ENCODE measurements around the gene ERAP2. TPM values are rescaled to one million over a fixed set of nuclear protein-coding genes. Genes with fewer than 3 reads are reported as not detected.

Gene ERAP2
- polyA plus RNA-seq, 1 donor from 2014 or later, result not detected

DNA sequence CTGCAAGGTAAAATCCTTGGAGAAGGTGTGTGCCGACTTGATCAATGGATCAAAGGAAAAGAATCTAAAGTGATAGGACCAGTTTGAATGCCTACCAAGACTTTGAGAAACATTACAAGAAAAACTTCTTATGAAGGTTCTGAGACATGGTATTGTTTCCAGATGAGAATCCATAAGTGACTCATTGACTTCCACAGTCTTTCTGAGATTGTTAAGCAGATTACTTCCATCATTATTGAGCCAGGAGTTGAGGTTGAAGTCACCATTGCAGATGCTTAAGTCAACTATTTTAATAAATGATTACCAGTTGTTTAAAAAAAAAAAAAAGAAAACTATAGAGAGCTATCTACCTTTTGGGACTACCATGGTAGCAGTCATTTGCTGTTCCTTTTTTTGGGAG is 66.6 kb downstream of the ERAP2 start:
- Histone ChIP-seq H3K9me2 (ENCODE audit: insufficient read depth, low read length) (no peaks in the 10 kb centered on the region), H3K27me3 (ENCODE audit: insufficient read depth, low read depth, low read length) (no peaks in the 10 kb centered on the region), H3K36me3 (ENCODE audit: insufficient read depth, low read length) (no peaks in the 10 kb centered on the region), H3K4me3 (ENCODE audit: low read length) (no peak overlapping the region), H2AFZ (ENCODE audit: low read depth, low read length) (no peak overlapping the region), H3K4me2 (ENCODE audit: low read length) (no peak overlapping the region), H3K27ac (ENCODE audit: low read length) (no peak overlapping the region), H4K20me1 (ENCODE audit: insufficient read depth) (no peaks in the 10 kb centered on the region), H3K79me2 (replicated peaks; ENCODE audit: insufficient read depth, low read length) (peaks cover 27% of the 10 kb centered on the region), H3F3A (ENCODE audit: insufficient read depth, low read length, poor library complexity, severe bottlenecking) (no peaks in the 10 kb centered on the region), H3K9me3 (ENCODE audit: low read length) (no peaks in the 10 kb centered on the region), H3K9ac (ENCODE audit: low read length) (no peak overlapping the region)
- TF ChIP-seq MXI1 (conservative IDR thresholded peaks at IDR 0.05; ENCODE audit: poor library complexity, severe bottlenecking) (no peak), EP300 (conservative IDR thresholded peaks at IDR 0.05; ENCODE audit: poor library complexity, severe bottlenecking) (no peak), SMC3 (conservative IDR thresholded peaks at IDR 0.05; ENCODE audit: poor library complexity) (no peak), TAF1 (IDR thresholded peaks at IDR 0.05; ENCODE audit: low read depth) (no peak), POLR2AphosphoS5 (IDR thresholded peaks at IDR 0.05) (no peak), EZH2 (IDR thresholded peaks at IDR 0.05; ENCODE audit: borderline replicate concordance, insufficient read depth, low read length, poor library complexity, severe bottlenecking) (no peak), RAD21 (conservative IDR thresholded peaks at IDR 0.05) (no peak)
- TF ChIP-seq, protein P1, sequence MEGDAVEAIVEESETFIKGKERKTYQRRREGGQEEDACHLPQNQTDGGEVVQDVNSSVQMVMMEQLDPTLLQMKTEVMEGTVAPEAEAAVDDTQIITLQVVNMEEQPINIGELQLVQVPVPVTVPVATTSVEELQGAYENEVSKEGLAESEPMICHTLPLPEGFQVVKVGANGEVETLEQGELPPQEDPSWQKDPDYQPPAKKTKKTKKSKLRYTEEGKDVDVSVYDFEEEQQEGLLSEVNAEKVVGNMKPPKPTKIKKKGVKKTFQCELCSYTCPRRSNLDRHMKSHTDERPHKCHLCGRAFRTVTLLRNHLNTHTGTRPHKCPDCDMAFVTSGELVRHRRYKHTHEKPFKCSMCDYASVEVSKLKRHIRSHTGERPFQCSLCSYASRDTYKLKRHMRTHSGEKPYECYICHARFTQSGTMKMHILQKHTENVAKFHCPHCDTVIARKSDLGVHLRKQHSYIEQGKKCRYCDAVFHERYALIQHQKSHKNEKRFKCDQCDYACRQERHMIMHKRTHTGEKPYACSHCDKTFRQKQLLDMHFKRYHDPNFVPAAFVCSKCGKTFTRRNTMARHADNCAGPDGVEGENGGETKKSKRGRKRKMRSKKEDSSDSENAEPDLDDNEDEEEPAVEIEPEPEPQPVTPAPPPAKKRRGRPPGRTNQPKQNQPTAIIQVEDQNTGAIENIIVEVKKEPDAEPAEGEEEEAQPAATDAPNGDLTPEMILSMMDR (IDR thresholded peaks at IDR 0.05; ENCODE audit: poor library complexity, severe bottlenecking), result no peak
- TF ChIP-seq, protein P2, sequence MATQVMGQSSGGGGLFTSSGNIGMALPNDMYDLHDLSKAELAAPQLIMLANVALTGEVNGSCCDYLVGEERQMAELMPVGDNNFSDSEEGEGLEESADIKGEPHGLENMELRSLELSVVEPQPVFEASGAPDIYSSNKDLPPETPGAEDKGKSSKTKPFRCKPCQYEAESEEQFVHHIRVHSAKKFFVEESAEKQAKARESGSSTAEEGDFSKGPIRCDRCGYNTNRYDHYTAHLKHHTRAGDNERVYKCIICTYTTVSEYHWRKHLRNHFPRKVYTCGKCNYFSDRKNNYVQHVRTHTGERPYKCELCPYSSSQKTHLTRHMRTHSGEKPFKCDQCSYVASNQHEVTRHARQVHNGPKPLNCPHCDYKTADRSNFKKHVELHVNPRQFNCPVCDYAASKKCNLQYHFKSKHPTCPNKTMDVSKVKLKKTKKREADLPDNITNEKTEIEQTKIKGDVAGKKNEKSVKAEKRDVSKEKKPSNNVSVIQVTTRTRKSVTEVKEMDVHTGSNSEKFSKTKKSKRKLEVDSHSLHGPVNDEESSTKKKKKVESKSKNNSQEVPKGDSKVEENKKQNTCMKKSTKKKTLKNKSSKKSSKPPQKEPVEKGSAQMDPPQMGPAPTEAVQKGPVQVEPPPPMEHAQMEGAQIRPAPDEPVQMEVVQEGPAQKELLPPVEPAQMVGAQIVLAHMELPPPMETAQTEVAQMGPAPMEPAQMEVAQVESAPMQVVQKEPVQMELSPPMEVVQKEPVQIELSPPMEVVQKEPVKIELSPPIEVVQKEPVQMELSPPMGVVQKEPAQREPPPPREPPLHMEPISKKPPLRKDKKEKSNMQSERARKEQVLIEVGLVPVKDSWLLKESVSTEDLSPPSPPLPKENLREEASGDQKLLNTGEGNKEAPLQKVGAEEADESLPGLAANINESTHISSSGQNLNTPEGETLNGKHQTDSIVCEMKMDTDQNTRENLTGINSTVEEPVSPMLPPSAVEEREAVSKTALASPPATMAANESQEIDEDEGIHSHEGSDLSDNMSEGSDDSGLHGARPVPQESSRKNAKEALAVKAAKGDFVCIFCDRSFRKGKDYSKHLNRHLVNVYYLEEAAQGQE (IDR thresholded peaks at IDR 0.05; ENCODE audit: borderline replicate concordance), result no peak

DNA sequence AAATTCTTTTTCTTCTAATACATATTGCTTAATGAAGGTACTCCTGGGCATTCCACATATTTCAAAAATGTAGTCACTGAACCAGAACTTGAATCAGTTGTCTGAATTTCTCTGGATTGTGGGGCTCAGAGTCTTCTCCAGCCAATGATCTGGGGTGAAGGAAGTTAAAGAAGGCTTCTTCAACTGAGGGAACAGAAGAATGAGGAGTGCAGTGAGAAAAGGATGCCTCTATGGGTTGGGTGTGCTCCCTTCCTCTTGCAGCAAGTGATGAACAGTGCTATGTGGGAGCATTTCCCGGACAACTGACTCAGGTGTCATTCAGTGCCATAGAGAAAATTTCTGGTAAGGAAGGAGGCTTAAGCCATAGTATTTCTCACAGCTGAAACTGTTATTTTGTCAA is 67.5 kb downstream of the ERAP2 start:
- Histone ChIP-seq H3K9me2 (ENCODE audit: insufficient read depth, low read length) (no peaks in the 10 kb centered on the region), H3K9me3 (ENCODE audit: low read length) (no peaks in the 10 kb centered on the region), H3K27ac (ENCODE audit: low read length) (no peak overlapping the region), H3K9ac (ENCODE audit: low read length) (no peak overlapping the region), H3K4me3 (ENCODE audit: low read length) (no peak overlapping the region), H3K4me2 (ENCODE audit: low read length) (no peak overlapping the region), H2AFZ (ENCODE audit: low read depth, low read length) (no peak overlapping the region), H3F3A (ENCODE audit: insufficient read depth, low read length, poor library complexity, severe bottlenecking) (no peaks in the 10 kb centered on the region), H3K79me2 (replicated peaks; ENCODE audit: insufficient read depth, low read length) (peaks cover 22% of the 10 kb centered on the region), H3K36me3 (ENCODE audit: insufficient read depth, low read length) (no peaks in the 10 kb centered on the region), H3K27me3 (ENCODE audit: insufficient read depth, low read depth, low read length) (no peaks in the 10 kb centered on the region), H4K20me1 (ENCODE audit: insufficient read depth) (no peaks in the 10 kb centered on the region)
- no peak for TF ChIP-seq MXI1 (conservative IDR thresholded peaks at IDR 0.05; ENCODE audit: poor library complexity, severe bottlenecking)
- TF ChIP-seq TAF1 (IDR thresholded peaks at IDR 0.05; ENCODE audit: low read depth), result no peak
- no peak for TF ChIP-seq EP300 (conservative IDR thresholded peaks at IDR 0.05; ENCODE audit: poor library complexity, severe bottlenecking)
- TF ChIP-seq, protein P1 (IDR thresholded peaks at IDR 0.05; ENCODE audit: poor library complexity, severe bottlenecking), result no peak
- no peak for TF ChIP-seq SMC3 (conservative IDR thresholded peaks at IDR 0.05; ENCODE audit: poor library complexity)
- TF ChIP-seq, protein P2 (IDR thresholded peaks at IDR 0.05; ENCODE audit: borderline replicate concordance), result no peak
- no peak for TF ChIP-seq RAD21 (conservative IDR thresholded peaks at IDR 0.05)
- no peak for TF ChIP-seq POLR2AphosphoS5 (IDR thresholded peaks at IDR 0.05)
- TF ChIP-seq EZH2 (IDR thresholded peaks at IDR 0.05; ENCODE audit: borderline replicate concordance, insufficient read depth, low read length, poor library complexity, severe bottlenecking), result no peak
